Head of caudate nucleus (tissue), 42 donors: ENCODE measurements around the gene PLA2G4F.

Source experiments
- DNase-seq, 42 donors: peaks; one replicate each; pipeline versions ENCODE4 v3.0.0 to v3.0.0-alpha.2; 2020 to 2021; ENCODE audit warnings: mixed read lengths in 7 of 42
- intact Hi-C: fragments of 100-400 bp; cut with DNase I; formaldehyde crosslinking; loops from one replicate; pipeline ENCODE4 v1.15.0; 2022

PLA2G4F gene

GRCh38 chr15:42156243-42156922, at the start of gene PLA2G4F:
PLA2G4F (minus strand) TSS chr15:42156636; CDS start chr15:42156549, 87 bp downstream.
- intact Hi-C loops = no loop called here
- peak in 13 of 42 donors; percentile 20 to 72 (median 46) for DNase-seq

DNA sequence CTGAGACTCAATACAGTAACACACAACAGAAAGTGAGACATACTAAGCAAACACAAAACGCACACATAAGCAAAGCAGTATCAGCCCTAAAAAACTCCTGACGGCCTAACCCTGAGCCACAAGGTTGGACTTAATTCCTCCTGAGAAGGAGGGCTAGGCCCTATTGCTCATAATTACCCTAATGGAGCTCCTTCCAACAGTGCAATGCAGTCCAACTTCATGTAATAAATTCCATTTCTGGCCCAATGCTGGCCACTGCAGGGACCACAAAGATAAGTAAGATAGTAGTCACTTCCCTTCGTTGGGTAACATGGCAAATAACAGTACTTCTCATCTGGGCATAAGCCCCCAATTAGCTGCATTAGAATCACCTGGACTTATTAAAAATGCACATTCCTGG, 47.5 kb upstream of the PLA2G4F start:
- DNase-seq = no peak
- intact Hi-C loops = no loop called here

DNA sequence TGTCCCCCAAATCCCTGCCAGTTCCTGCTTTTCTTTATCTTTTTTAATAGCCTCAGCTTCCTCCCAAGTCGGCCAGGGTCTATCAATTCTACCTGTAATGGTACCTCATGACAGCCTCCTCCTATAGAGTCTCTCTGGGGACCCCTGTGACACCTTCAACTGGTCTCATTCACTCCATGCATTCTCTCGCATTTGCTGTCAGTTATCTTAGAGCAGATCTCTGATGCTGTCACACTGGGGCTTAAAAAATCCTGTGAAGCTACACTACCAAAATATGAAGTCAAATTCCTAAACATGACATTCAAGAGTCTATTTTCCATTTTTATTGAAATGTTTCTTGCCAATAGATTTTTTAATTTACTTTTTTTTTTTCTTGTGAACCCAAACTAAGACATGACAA, 46.2 kb upstream of the PLA2G4F start:
- intact Hi-C loops = no loop called here
- DNase-seq = no peak

DNA sequence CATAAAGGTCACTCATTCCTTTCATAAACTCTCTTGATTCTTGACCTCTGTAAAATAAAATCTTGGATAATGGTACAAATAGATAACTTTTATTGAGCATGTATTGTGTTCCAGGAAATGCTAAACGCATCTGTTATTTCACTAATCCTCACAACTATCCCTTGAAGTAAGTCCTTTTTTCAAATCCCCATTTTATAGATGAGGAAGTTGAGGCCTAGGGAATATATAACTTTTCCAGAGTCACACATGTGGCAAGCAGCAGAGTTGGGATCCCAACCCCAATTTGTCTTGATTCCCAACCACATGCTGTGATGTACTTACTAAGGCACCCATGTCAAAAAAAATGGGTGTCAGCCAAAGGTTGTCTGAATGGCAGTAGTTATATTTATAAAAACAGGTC, 45.4 kb upstream of the PLA2G4F start:
- DNase-seq = no peak
- intact Hi-C loops = no loop called here

GRCh38 chr15:42199126-42199525, 42.7 kb upstream of the PLA2G4F start:
- no peak for DNase-seq

DNA sequence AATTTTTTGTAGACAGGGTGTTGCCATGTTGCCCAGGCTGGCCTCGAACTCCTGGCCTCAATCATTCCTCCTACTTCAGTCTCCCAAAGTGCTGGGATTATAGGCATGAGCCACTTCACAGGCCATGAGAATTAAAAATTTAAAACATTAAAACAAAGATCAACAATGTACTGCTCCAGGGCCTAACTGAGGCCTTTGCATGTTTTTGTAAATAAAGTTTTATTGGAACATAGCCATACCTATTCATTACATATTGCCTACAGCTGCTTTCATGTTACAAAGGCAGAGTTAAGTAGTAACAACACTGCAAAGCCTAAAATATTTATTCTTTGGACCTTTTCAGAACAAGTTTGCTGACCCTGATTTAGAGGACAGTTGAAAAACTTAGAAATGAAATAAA, 42.1 kb upstream of the PLA2G4F start:
- no peak for DNase-seq
- intact Hi-C loops = no loop called here

More at GRCh38 chr15:42199126-42199525, 42.7 kb upstream of the PLA2G4F start:
- intact Hi-C loops = no loop called here

- DNase-seq = no peak
- intact Hi-C loops = no loop called here
Measured at GRCh38 chr15:42194513-42194912, 38.1 kb upstream of the PLA2G4F start.

DNA sequence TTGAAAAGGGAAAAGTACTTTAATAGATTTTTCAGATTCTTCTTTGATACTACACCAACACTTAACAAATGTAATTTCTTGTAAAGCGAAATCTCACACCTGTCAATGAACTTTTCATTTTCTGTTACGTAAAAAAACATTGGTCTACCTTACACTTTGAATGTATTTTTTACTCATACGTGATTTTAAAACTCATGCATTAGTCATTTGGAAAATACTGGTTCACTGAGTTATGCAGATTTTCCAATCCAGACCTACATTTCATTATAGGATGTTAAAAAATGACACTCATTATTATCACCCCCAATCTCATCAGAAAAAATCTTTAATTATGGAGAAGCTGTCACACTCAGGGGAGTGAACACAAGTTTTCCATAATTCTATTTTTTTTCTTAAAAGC, 36.9 kb upstream of the PLA2G4F start:
- no peak for DNase-seq
- intact Hi-C loops = no loop called here

DNA sequence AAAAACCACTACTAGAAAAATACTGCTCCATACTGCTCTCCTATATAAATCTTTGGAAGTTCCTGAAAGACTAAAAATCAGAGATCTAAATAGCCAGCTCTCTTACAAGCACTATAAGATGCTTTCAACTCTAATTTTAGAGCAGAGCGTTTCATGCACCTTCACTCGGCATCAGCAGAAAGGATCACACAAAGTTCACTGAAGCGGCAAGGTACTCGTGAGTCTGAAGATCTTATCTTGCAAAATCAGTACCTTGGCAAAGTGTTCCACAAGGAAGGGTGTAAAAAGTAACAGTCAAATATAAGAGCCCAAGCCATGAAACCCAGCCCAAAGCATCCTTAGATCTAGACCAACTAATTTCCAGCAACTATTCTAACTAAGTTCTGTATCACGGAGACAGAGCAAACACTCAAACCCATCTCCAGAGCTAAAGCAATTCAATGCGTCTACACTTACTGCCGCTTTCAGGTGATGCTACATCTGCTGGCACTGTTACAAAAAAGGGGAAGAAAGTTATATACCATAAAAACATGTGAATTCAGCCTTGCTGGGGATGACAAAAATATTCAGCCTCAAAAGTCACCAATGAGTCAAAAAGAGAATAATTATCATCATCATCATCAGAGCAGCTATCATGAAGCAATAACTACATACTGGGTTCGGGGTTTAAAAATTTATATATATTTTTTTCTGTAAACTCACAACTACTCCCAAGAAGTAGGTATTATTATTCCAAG, 35.3 kb upstream of the PLA2G4F start:
- intact Hi-C loops = no loop called here
- no peak for DNase-seq

DNA sequence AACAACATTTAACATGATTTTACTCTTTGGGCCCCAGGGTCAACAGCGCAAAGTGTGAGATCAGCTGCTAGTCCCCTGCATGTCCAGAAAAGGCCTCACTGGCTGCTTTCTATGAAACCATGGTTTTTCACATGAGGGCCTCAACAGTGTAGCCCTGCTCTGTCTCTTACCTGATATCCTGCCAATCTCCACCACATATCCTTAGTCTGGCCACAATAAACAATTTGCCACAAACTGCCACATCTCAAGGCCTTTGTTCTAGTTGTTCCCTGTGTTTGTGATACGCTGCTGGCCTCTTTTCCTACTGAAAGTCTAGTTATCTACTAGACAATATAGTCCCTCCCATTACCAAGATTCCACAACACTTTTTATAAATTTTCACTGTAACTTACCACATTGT, 33.9 kb upstream of the PLA2G4F start:
- intact Hi-C loops = no loop called here
- no peak for DNase-seq

DNA sequence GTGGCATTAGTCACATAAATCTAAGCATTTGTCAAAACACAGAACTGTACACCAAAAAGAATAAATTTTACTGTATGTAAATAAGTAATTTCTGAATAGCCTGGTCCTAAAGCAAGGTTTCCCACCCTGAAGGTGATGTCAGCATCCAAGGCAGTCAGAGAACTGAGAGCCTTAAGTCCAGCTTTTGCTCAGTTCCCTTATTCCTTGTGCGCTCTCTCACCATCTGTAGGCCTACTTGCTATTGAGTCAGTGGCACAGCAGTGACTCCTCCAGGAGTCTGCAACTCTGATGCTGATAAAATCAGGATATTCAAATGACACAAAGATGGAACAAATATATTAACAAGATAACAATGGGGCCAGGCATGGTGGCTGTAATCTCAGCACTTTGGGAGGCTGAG, 29.4 kb upstream of the PLA2G4F start:
- intact Hi-C loops = no loop called here

DNA sequence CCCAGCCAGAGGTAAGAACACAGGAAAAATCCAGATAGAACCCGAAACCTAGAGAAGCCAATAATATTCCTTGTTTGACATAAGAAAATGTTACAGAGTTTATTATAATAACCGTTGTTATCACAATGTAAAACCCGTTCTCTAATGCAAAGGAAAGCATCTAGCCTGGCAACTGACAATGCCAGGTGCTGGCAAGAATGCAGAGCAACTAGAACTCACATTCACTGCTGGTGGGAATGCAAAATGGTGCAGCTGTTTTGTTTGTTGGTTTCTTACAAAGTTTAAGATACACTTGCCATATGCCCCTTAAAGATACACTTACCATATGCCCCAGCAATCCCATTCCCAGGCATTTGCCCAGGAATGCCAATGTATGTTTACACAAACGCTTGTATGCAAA, 28.3 kb upstream of the PLA2G4F start:
- intact Hi-C loops = no loop called here
- DNase-seq = no peak

More for the DNA sequence above, 29.4 kb upstream of the PLA2G4F start:
- DNase-seq = no peak

GRCh38 chr15:42184296-42184695, 27.9 kb upstream of the PLA2G4F start:
- intact Hi-C loops = no loop called here
- peak in 7 of 42 donors; percentile 9 to 54 (median 20) for DNase-seq

GRCh38 chr15:42182961-42183360, 26.5 kb upstream of the PLA2G4F start:
- intact Hi-C loops = no loop called here

GRCh38 chr15:42182328-42182886, 26.0 kb upstream of the PLA2G4F start:
- intact Hi-C loops = no loop called here
- DNase-seq = no peak

More at GRCh38 chr15:42182961-42183360, 26.5 kb upstream of the PLA2G4F start:
- DNase-seq = peak in 3 of 42 donors; percentile 20 to 50 (median 47)

DNA sequence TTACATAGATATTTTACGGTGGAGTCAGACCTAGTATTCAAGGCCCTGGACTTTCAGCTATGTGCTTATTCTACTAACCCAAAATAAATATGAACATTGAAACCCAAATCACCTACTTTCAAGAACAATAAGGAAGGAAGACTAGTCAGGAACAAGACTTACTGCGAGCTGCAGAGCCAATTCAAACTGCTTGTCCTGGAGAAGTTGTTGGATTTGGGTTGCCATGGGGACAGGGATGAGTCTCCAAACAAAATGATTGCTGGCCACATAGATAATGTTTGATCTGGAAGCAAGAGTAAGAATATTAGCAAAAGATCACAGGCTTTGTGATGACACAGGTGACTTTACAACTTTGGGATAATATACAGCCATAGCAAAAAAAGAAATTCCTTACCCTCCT, 21.6 kb upstream of the PLA2G4F start:
- intact Hi-C loops = no loop called here

GRCh38 chr15:42175671-42176070, 19.2 kb upstream of the PLA2G4F start:
- no peak for DNase-seq

More for the DNA sequence above, 21.6 kb upstream of the PLA2G4F start:
- DNase-seq = no peak

GRCh38 chr15:42172475-42172874, 16.0 kb upstream of the PLA2G4F start:
- DNase-seq = no peak
- intact Hi-C loops = no loop called here

More at GRCh38 chr15:42175671-42176070, 19.2 kb upstream of the PLA2G4F start:
- intact Hi-C loops = no loop called here

GRCh38 chr15:42171795-42172194, 15.4 kb upstream of the PLA2G4F start:
- DNase-seq = no peak
- intact Hi-C loops = no loop called here

GRCh38 chr15:42171122-42171521, 14.7 kb upstream of the PLA2G4F start:
- intact Hi-C loops = no loop called here
- peak in 1 of 42 donors; percentile 21 for DNase-seq
